ENCODE measurements around the gene CELSR1.
"Not testable (repeated sequence)": the region's sequence is repeated elsewhere in the genome, so short reads cannot be mapped to it uniquely, and the experiment has no call there.

Gene CELSR1

GRCh38 chr22:46397514-46397913, 139.9 kb downstream of the CELSR1 start:
- H3K4me3 ChIP-seq (ENCODE audit: insufficient read depth, low read depth, low read length), result no peak overlapping the region
- no peaks in the 10 kb centered on the region for H3K36me3 ChIP-seq (ENCODE audit: control insufficient read depth, insufficient read depth, low read length)
- no peak overlapping the region for H3K27ac ChIP-seq (ENCODE audit: insufficient read depth, low read depth, low read length, poor library complexity, severe bottlenecking)
- H3K4me1 ChIP-seq (ENCODE audit: control insufficient read depth, insufficient read depth, low read length), result no peaks in the 10 kb centered on the region
- no peaks in the 10 kb centered on the region for H3K9me3 ChIP-seq (ENCODE audit: control insufficient read depth, low read length)
- 90 to 91% methylated on average over 18 of the region's 18 CpGs for WGBS, 2 experiments
- no peaks in the 10 kb centered on the region for H3K27me3 ChIP-seq (ENCODE audit: control insufficient read depth, insufficient read depth, low read length, poor library complexity, severe bottlenecking)

DNA sequence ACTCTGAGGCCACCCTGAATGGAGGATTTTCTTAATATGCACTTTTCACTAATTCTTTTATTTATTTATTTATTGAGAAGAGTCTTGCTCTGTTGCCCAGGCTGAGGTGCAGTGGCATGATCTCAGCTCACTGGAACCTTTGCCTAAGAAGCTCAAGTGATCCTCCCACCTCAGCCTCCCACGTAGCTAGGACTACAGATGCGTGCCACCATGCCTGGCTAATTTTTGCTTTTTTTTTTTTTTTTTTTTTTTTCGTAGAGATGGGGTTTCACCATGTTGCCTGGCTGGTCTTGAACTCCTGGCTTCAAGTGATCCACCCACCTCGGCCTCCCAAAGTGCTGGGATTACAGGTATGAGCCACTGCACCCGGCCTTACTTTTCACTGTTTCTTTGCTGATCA, 140.4 kb downstream of the CELSR1 start:
- not testable (repeated sequence) for H3K27me3 ChIP-seq (ENCODE audit: control insufficient read depth, insufficient read depth, low read length, poor library complexity, severe bottlenecking); H3K4me3 ChIP-seq (ENCODE audit: insufficient read depth, low read depth, low read length); H3K27ac ChIP-seq (ENCODE audit: insufficient read depth, low read depth, low read length, poor library complexity, severe bottlenecking); H3K4me1 ChIP-seq (ENCODE audit: control insufficient read depth, insufficient read depth, low read length); H3K9me3 ChIP-seq (ENCODE audit: control insufficient read depth, low read length); H3K36me3 ChIP-seq (ENCODE audit: control insufficient read depth, insufficient read depth, low read length)
- 76 to 80% methylated on average over 4 to 5 of the region's 5 CpGs for WGBS, 2 experiments

DNA sequence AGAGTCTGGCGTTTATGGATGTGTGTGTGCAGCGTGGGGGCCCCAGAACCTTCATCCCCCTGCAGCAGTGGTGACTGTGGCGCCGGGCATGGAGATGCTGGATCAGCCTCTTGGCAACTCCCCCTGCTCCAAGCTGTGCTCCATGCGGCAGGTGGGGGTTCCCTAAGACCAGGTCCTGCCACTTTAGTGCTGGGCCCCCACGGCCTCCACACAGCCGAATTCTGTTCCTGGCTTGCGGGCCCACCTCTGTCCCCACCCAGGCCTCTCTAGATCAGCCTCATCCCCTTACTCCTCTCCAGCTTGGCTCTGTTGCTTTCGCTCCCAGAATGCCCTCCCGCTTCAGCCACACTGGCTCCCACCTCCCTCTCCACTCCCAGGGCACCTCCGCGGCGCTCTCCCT, 142.3 kb downstream of the CELSR1 start:
- Histone ChIP-seq H3K27ac (ENCODE audit: insufficient read depth, low read depth, low read length, poor library complexity, severe bottlenecking) (no peak overlapping the region), H3K4me3 (ENCODE audit: insufficient read depth, low read depth, low read length) (no peak overlapping the region), H3K36me3 (ENCODE audit: control insufficient read depth, insufficient read depth, low read length) (no peaks in the 10 kb centered on the region), H3K27me3 (ENCODE audit: control insufficient read depth, insufficient read depth, low read length, poor library complexity, severe bottlenecking) (no peaks in the 10 kb centered on the region), H3K9me3 (ENCODE audit: control insufficient read depth, low read length) (no peaks in the 10 kb centered on the region), H3K4me1 (ENCODE audit: control insufficient read depth, insufficient read depth, low read length) (no peaks in the 10 kb centered on the region)
- 93 to 94% methylated on average over 13 of the region's 13 CpGs for WGBS, 2 experiments

GRCh38 chr22:46394622-46395021, 142.8 kb downstream of the CELSR1 start:
- no peaks in the 10 kb centered on the region for H3K9me3 ChIP-seq (ENCODE audit: control insufficient read depth, low read length)
- H3K36me3 ChIP-seq (ENCODE audit: control insufficient read depth, insufficient read depth, low read length), result no peaks in the 10 kb centered on the region
- H3K4me3 ChIP-seq (ENCODE audit: insufficient read depth, low read depth, low read length), result no peak overlapping the region
- H3K27me3 ChIP-seq (ENCODE audit: control insufficient read depth, insufficient read depth, low read length, poor library complexity, severe bottlenecking), result no peaks in the 10 kb centered on the region
- H3K4me1 ChIP-seq (ENCODE audit: control insufficient read depth, insufficient read depth, low read length), result no peaks in the 10 kb centered on the region
- 95 to 96% methylated on average over 14 of the region's 14 CpGs for WGBS, 2 experiments
- H3K27ac ChIP-seq (ENCODE audit: insufficient read depth, low read depth, low read length, poor library complexity, severe bottlenecking), result no peak overlapping the region

- Histone ChIP-seq H3K27ac (ENCODE audit: insufficient read depth, low read depth, low read length, poor library complexity, severe bottlenecking) (no peak overlapping the region), H3K9me3 (ENCODE audit: control insufficient read depth, low read length) (no peaks in the 10 kb centered on the region), H3K27me3 (ENCODE audit: control insufficient read depth, insufficient read depth, low read length, poor library complexity, severe bottlenecking) (no peaks in the 10 kb centered on the region), H3K4me1 (ENCODE audit: control insufficient read depth, insufficient read depth, low read length) (no peaks in the 10 kb centered on the region), H3K36me3 (ENCODE audit: control insufficient read depth, insufficient read depth, low read length) (no peaks in the 10 kb centered on the region), H3K4me3 (ENCODE audit: insufficient read depth, low read depth, low read length) (no peak overlapping the region)
- 91% methylated on average over 14 of the region's 14 CpGs for WGBS, 2 experiments
These were observed 143.5 kb downstream of the CELSR1 start for GRCh38 chr22:46393873-46394272.

DNA sequence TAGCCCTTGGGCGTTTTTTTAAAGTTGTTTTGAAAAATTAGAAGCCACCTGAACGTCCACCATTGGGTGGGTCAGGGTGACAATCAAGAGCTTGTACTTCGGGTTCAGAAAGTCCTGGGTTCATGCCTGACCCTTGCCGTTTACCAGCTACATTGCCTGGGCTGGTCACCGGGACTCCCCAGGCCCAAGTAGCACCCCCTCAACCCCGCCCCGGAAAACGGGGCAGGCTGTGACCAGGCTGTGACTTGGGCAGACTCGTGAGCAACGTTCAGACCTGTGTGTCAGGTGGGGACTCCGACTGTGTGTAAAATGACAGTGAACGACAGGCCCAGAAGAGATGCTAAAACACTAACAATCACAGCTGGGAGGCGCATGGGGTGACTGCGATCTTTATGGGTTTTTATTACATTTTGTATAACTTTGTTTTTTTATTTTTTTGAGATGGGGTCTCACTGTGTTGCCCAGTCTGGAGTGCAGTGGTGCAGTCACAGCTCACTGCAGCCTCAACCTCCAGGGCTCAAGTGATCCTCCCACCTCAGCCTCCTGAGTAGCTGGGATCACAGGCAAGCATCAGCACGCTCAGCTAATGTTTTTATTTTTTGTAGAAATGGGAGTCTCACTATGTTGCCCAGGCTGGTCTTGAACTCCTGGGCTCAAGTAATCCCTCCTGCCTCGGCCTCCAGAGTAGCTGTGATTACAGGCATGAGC, 145.1 kb downstream of the CELSR1 start:
- H3K4me3 ChIP-seq (ENCODE audit: insufficient read depth, low read depth, low read length), result no peak overlapping the region
- H3K27me3 ChIP-seq (ENCODE audit: control insufficient read depth, insufficient read depth, low read length, poor library complexity, severe bottlenecking), result no peaks in the 10 kb centered on the region
- 95 to 96% methylated on average over 16 of the region's 16 CpGs for WGBS, 2 experiments
- no peaks in the 10 kb centered on the region for H3K4me1 ChIP-seq (ENCODE audit: control insufficient read depth, insufficient read depth, low read length)
- no peaks in the 10 kb centered on the region for H3K9me3 ChIP-seq (ENCODE audit: control insufficient read depth, low read length)
- H3K36me3 ChIP-seq (ENCODE audit: control insufficient read depth, insufficient read depth, low read length), result no peaks in the 10 kb centered on the region
- H3K27ac ChIP-seq (ENCODE audit: insufficient read depth, low read depth, low read length, poor library complexity, severe bottlenecking), result no peak overlapping the region

DNA sequence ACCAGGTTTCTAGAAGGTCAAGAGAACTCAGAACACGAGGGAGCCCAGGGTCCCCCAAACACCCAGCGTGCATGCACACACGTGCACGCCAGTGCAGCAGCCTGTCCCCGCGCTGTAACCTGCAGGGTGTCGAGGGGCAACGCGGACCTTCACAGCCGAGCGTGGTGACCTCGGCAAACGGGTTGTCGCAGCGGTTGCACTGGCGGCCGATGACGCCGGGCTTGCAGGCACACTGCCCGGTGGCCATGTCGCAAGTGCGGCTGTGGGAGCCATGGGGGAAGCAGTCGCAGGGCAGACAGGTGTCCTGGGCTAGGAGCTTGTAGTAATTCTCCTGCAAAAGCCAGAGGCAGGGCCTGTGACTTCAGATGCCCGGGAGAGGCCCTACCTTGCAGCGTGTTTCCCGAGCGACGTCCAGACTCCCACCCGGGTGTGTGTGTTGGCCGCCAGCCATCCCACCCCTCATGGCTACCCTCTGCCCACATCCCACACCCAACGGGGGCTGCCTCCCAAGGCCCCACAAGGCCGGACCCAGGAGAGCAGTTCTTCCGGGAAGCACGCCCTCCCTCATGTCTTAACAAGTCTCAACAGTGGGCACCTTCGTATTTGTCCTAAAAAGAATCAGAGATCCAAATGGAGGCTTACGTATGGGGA, 145.8 kb downstream of the CELSR1 start:
- WGBS, 2 experiments, result 95 to 96% methylated on average over 36 of the region's 36 CpGs
- no peaks in the 10 kb centered on the region for H3K36me3 ChIP-seq (ENCODE audit: control insufficient read depth, insufficient read depth, low read length)
- H3K27me3 ChIP-seq (ENCODE audit: control insufficient read depth, insufficient read depth, low read length, poor library complexity, severe bottlenecking), result no peaks in the 10 kb centered on the region
- H3K4me3 ChIP-seq (ENCODE audit: insufficient read depth, low read depth, low read length), result no peak overlapping the region
- H3K27ac ChIP-seq (ENCODE audit: insufficient read depth, low read depth, low read length, poor library complexity, severe bottlenecking), result no peak overlapping the region
- H3K9me3 ChIP-seq (ENCODE audit: control insufficient read depth, low read length), result no peaks in the 10 kb centered on the region
- H3K4me1 ChIP-seq (ENCODE audit: control insufficient read depth, insufficient read depth, low read length), result no peaks in the 10 kb centered on the region

DNA sequence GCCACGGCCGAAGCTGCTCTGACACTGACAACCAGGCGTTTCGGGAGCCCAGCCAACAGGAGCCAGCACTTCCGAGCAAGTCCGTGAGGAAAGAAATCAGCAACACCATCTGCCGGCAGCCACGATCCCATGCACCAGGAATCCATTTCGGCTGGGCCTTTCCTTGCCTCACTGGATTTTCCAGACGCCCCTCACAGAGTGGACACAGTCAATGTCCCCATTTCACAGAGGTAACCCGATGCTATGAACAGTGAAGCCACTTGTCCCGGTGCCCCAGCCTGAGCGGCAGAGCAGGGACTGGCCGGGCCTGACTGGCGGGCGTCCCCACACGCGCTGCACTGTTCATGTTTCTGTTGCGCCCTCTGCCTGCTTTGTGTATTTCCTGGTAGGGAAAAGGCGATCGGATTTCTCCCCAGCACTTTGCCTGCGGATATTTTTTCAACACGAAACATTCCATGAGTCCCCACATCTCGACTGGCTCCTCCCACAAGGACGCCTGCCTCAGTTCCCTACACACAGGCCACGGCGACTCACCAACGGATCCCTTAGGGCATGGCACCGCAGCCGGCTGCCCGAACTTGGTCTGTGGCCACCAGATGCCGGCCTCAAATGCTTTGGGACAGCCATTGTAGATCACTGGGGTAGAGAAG, 146.6 kb downstream of the CELSR1 start:
- Histone ChIP-seq H3K4me3 (ENCODE audit: insufficient read depth, low read depth, low read length) (no peak overlapping the region), H3K27me3 (ENCODE audit: control insufficient read depth, insufficient read depth, low read length, poor library complexity, severe bottlenecking) (no peaks in the 10 kb centered on the region), H3K4me1 (ENCODE audit: control insufficient read depth, insufficient read depth, low read length) (no peaks in the 10 kb centered on the region), H3K9me3 (ENCODE audit: control insufficient read depth, low read length) (no peaks in the 10 kb centered on the region), H3K27ac (ENCODE audit: insufficient read depth, low read depth, low read length, poor library complexity, severe bottlenecking) (no peak overlapping the region), H3K36me3 (ENCODE audit: control insufficient read depth, insufficient read depth, low read length) (no peaks in the 10 kb centered on the region)
- WGBS, 2 experiments, result 91% methylated on average over 32 of the region's 32 CpGs

GRCh38 chr22:46390105-46390651, 147.2 kb downstream of the CELSR1 start:
- no peak overlapping the region for H3K4me3 ChIP-seq (ENCODE audit: insufficient read depth, low read depth, low read length)
- 94 to 95% methylated on average over 20 of the region's 20 CpGs for WGBS, 2 experiments
- no peaks in the 10 kb centered on the region for H3K4me1 ChIP-seq (ENCODE audit: control insufficient read depth, insufficient read depth, low read length)
- H3K27me3 ChIP-seq (ENCODE audit: control insufficient read depth, insufficient read depth, low read length, poor library complexity, severe bottlenecking), result no peaks in the 10 kb centered on the region
- H3K27ac ChIP-seq (ENCODE audit: insufficient read depth, low read depth, low read length, poor library complexity, severe bottlenecking), result no peak overlapping the region
- no peaks in the 10 kb centered on the region for H3K36me3 ChIP-seq (ENCODE audit: control insufficient read depth, insufficient read depth, low read length)
- no peaks in the 10 kb centered on the region for H3K9me3 ChIP-seq (ENCODE audit: control insufficient read depth, low read length)

DNA sequence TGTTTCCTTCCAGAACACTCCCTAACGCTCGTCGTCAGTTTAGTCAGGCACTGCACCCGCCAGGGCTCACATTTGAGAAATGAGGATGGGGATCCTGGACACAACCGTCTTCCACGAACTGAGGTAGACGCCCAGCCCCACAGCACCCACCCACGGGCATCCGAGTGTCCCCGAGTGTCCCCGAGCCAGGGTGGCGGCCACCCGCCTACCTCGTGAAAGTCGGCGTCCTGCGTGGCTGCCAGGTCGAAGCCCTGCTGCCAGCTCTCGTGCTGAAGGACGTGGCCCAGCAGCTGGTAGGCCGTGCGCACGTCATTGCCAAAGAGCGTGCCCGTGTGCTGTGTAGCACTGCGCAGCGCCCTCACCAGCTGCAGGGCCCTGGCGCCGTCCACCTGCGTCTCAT, 148.3 kb downstream of the CELSR1 start:
- Histone ChIP-seq H3K27ac (ENCODE audit: insufficient read depth, low read depth, low read length, poor library complexity, severe bottlenecking) (no peak overlapping the region), H3K36me3 (ENCODE audit: control insufficient read depth, insufficient read depth, low read length) (no peaks in the 10 kb centered on the region), H3K4me1 (ENCODE audit: control insufficient read depth, insufficient read depth, low read length) (no peaks in the 10 kb centered on the region), H3K9me3 (ENCODE audit: control insufficient read depth, low read length) (no peaks in the 10 kb centered on the region), H3K27me3 (ENCODE audit: control insufficient read depth, insufficient read depth, low read length, poor library complexity, severe bottlenecking) (no peaks in the 10 kb centered on the region), H3K4me3 (ENCODE audit: insufficient read depth, low read depth, low read length) (no peak overlapping the region)
- WGBS, 2 experiments, result 94 to 95% methylated on average over 30 of the region's 30 CpGs
